OCI-LY3 (cell line): ENCODE data around the gene SORL1.

Experiments
- CTCF ChIP-seq: fragments of 200-600, 300-600 bp; sonication (generic); IDR thresholded peaks from 2 replicates; pipeline ENCODE4 v1.5.1; 2014; ENCODE audit warnings: antibody characterized with exemption, low read length, low read depth
- EZH2phosphoT487 ChIP-seq: fragments of 200-600 bp; shearing (Covaris generic); IDR thresholded peaks from 2 replicates; pipeline ENCODE4 v1.6.1; 2018; ENCODE audit warnings: antibody characterized with exemption, mixed run types, low read depth

GRCh38 chr11:121631456-121631855 is 179.3 kb downstream of the SORL1 start:
- TF ChIP-seq CTCF (no peak), EZH2phosphoT487 (no peak)
